Measurements from ENCODE around the gene SYCP2.

The SYCP2 gene

DNA sequence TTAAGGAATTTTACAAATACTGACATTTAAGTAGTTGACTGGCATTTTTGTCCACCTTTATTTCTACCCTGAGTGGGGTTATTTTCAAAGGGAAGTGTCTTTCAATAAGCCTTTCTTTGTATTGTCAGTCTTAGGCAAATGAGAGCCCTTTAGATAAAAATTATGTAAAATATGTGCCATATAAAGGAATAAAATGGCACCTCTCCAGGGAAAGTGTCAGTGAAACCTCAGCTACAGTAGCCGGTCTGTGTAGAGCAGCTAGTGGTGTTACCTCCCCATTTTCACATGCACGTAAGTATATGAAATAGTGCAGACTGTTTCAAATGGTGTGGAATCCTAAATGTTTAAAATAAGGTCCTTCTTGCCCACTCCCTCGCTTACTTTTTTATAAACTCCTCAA lies 11.7 kb upstream of the SYCP2 start:
- DNase-seq (ENCODE audit: low read depth), result no peak

DNA sequence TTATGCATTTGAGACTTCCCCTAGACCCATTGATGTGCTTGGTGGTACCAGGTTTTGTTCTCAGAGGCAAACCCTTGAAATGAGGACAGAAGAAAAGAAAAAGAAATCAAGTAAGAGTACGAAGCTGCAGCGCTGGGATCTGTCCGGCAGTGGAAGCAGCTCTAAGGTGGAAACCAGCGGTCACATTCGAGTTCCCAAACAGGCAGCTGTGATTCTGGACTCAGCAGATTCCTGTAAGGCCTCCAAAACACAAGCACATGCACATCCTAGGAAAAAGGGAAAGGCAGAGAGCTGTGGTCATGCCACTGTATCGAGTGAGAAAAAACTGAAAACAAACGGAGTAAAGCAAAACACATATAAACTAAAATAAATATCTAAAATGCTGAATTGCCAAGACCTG lies 11.3 kb upstream of the SYCP2 start:
- no peak for DNase-seq (ENCODE audit: low read depth)

DNA sequence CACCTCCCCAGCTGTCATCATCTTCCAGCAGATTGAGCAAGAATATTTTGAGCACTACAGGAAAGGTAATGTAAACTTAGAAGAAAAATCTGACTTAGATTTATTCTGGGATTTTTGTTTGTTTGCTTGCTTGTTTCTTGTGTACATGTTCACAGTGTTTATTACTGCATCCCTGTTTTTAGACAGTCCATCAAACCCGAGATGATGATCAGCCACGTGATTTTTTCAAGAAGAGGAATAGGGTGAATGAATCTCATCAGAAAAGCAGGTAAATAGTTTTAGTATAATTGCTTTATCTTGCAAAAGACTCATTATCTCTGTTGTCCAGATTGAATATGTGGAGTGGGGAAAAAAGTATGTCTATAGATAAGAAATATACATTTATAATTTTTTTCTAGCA lies 8.8 kb upstream of the SYCP2 start:
- DNase-seq (ENCODE audit: low read depth), result no peak

DNA sequence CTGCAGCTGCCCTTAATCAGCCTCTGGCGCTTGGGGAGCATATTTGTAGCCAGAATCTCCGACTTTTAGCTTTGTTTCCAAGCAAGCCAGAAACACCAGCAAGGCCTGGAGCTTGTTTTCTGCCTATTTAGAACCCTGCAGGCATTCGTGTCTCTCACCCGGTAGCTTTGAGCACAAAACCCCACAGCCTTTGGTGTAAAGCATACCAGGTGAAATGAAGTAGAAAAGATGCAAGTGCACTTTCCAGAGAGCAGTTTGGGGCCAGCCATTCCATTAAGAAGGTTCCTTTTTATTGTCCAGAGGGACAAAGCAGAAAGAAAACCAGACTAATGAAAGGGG lies 7.5 kb upstream of the SYCP2 start:
- no peak for DNase-seq (ENCODE audit: low read depth)

DNA sequence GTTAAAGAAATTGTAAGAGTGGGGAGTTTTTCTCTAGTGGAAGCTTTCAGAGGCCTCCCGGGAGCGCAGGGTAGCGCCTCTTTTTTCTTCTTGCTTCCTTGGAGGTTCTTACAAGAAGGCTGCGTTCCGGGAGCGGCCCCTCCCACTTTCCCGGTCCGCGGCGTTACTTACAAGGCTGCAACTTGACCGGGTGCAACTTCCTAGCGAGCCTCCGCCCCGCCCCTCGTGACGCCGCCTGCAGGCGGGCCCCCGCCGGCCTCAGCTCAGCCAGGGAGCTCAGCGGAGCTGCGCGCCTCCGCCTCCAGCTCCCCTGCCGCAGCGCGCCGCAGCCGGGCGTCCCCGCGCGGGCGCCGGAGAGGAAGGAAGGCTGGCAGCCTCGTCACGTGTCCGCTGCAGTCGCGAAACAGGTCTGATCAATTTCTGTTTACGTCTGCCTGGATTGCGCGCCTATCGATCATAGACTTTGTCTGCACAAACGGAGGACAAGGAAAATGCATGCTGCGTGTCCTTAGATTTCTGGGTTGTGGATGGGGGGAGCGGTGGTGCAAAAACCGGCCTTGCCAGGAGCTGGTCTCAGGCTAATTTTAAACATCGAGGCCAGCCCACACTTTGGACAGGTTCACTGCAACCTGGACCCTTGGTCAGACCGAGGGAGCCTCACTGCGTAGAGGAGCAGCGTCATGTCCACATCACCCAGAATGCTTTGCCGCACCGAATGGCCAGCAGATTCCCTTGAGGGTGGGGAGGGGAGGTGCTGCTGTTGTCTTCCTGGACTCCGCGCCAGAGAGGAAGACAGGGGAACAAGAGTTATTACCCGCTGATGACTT lies 6.9 kb upstream of the SYCP2 start, which contains the start of the genes FAM217B and PPP1R3D:
Gene FAM217B (plus strand): TSS at position 261 of the 827 bp plus-strand sequence. CDS start 3,555 bp downstream, outside the sequence.
Gene PPP1R3D (minus strand): TSS at position 177 of the 827 bp plus-strand sequence. CDS start 374 bp downstream, outside the sequence.
- peak; percentile 82 for DNase-seq (ENCODE audit: low read depth)

DNA sequence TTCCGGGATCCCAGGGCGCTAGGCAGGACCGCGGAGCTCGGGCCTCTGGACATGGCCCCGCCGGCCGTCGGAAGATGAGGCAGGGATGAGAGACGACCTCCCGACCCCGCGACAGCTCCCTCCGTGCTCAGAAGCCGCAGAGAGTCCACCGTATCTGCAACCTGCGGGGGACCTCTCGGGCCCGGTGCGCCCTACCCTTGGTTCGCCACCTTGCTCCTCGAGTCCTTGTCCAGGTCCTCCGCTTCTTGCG lies 6.4 kb upstream of the SYCP2 start:
- DNase-seq (ENCODE audit: low read depth), result no peak

DNA sequence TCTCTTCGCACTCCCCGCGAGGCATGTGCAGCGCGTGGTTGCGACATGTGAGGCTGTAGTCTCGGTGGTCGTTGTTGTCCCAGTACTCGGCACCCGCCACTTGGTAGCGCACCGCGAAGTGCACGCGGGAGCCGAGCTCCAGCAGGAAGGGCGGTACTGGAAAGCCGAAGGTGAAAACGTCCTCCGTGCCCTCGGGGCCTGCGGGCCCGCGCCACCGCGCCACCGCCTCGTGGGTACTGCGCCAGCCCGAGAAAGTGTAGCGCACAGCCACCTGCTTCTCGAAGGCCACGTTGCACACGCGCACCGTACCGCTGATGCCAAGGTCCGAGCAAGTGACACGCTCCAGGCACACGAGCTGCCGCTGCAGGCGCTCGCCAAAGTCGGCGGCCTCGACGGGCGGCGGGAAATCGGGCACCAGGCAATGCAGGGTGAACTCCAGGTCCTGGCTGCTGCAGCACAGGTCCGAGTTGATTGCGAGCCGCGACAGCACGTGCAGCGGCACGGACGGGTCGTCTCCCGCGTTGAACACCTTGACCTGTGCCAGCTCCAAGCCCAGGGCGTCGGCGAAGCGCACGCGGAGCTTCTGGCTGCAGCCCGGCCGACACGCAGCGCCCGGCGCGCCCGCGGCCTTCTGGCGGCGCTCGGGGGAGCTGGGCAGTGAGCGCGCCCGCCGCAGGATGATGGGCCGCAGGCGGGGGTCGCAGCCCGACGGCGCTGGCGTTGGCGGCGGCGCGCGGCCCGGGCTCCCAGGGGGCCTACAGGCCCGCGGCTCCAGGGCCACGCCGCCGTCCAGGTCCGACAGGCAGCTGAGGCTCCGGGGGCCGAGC lies 5.8 kb upstream of the SYCP2 start:
- no peak for DNase-seq (ENCODE audit: low read depth)

DNA sequence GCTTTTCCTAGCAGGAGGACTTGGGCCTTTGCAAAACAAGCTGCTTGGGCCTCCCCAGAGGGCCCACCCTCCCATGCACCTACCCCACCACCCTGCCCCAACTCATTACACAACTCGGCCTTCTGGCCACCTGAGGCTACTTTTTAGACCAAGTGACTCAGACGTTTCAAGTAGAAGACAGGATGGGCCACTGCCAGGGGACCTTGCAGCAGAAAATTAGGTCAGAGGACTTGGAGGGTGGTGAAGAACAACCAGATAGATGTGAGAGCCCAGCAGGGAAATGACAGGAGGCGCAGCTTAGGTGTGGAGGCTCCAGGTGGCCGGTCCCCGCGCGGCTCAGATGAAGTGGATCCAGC lies 5.2 kb upstream of the SYCP2 start:
- no peak for DNase-seq (ENCODE audit: low read depth)

DNA sequence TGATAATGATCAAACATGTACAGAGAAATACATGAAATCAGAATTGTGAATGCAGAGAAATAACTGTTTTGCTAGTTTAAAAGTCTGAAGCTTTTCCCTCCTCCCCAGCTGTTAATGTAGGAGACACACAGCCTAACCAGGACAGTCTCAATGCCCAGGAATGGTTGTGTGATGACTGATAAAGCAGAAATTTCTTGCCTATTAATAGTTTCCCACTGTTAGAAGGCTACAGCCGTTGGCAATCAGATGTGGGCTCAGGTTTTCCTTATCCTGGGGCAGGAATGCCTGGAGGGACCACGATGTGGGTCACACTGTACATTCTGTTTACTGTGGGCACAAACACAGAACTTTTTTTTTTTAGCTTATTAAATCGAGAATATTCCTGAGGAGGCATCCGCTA lies 4.8 kb upstream of the SYCP2 start:
- DNase-seq (ENCODE audit: low read depth), result no peak

DNA sequence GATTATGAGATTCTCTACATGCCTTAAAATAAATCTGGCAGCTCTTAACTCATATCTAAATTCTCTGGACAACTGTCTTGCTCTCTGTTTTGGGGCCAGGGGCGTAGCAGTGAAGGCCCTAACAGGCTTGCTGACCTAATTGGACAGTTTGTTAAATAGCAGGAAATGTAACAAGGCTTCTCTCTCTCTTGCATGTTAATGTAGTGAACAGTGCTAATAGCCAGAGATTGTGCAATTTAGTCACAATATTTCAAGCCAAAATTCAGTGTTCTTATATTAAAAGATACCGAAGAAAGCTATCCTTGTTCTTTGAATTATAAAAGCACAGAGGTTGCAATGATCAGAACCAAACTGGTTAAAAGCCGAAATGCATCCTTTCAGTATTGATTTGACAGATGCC lies 3.7 kb upstream of the SYCP2 start:
- no peak for DNase-seq (ENCODE audit: low read depth)

DNA sequence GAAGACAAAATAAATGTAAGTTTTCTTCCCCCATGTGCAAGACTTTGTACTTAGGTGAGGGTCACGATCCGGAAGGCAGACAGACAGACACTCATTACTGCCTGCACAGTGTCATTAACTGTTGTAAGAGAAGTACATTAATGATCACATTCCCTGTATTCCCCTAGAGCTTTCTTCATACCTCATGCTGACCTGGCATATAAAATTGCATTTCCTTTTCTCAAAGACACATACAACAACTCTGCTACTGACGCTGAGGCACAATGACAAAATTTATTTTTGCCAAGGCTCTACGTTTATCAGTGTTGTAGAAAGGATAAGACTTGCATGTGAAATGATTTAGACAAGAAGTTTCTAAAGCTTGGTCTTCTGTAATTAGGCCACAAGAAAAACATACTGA lies 3.0 kb upstream of the SYCP2 start:
- no peak for DNase-seq (ENCODE audit: low read depth)

DNA sequence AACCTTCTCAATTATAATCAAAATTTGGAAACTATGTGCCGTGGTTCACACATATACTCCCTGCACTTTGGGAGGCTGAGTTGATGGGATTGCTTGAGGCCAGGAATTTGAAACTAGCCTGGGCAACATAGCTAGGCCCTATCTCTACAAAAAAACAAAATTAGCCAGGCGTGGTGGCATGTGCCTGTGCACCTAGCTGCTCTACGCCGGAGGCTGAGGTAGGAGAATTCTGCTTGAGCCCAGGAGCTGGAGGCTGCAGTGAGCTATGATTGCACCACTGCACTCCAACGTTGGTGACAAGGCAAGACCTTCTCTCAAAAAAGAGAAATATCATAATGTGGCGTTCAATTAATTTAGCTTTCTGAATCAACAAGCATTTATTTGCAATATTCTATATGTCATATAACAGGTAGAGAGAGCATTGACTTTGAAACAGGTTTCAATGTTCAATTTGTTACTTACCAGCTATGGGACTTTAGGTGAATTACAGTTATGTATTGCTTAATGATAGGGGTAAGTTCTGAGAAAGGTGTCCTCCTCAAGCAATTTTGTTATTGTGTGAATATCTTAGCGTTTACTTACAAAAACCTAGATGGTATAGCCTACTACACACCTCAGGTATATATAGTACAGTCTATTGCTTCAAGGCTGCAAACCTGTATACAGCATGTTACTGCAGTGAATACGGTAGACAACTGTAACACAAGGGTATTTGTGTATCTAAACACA lies 2.2 kb upstream of the SYCP2 start:
- no peak for DNase-seq (ENCODE audit: low read depth)

DNA sequence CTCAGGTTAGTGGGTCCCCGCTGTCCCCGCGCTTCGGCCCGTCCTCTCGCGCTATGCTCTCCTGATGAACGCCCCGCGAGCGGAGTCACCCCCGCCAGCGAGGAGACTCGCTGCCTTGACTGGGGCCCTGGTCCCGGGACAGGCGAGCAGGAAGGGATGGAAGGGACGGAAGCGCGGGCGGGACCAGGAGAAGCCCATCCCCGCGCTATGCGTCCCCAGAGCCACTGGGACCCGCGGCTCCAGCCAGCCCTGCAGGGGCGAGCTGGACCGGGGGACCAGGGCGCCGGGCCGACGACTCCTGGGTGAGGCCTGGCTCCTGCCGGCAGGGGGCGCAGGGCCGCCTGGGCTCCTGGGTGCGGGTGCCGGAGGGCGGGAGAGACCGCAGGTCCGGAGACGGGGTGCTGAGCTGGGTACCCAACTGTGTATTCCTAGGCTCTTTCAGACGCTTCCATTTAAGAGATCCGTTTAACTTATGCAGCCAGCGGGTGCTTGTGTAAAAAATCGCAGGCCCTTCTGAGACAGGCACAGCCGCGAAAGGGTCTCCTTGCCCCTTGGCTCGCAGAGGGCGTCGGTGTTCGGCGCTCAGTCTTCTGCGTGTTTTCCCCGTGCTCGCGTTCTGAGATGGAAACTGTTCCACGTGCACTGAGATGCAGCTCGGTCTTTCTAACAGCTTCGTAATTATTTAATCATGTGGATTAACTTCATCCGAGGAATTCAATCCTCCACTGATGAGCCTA lies 580 bp upstream of the SYCP2 start:
- no peak for DNase-seq (ENCODE audit: low read depth)

DNA sequence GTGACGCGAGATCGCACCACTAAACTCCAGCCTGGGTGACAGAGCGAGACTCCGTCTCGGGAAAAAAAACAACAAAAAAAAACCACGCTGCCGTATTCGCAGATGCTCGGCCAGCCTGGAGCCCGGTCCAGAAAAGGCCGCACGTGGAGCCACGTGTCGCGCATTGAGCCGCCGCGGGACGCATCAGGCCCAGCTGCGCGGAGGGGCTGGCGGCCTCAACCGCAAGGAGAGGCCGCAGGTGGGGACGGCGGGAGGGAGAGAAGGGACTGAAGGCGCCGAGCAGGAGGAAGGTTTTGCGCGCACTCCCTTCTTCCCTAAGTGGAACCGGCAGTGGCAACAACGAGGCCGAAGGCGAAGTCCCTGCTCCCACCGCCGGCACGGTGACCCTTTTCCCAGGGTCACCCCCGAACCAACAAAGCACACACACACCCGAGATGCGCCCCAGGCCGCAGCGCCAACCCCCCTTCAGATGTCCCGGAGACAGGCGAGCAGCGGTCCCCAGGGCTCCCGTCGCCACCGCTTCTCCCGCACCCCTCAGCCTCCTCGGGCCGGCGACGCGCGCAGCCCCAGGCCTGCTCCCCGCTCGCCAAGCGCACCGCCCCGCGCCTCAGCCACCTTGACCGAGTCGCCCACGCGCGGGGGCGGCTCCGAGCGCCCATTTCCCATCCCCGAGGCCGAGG lies 681 bp downstream of the SYCP2 start:
- DNase-seq (ENCODE audit: low read depth), result no peak

DNA sequence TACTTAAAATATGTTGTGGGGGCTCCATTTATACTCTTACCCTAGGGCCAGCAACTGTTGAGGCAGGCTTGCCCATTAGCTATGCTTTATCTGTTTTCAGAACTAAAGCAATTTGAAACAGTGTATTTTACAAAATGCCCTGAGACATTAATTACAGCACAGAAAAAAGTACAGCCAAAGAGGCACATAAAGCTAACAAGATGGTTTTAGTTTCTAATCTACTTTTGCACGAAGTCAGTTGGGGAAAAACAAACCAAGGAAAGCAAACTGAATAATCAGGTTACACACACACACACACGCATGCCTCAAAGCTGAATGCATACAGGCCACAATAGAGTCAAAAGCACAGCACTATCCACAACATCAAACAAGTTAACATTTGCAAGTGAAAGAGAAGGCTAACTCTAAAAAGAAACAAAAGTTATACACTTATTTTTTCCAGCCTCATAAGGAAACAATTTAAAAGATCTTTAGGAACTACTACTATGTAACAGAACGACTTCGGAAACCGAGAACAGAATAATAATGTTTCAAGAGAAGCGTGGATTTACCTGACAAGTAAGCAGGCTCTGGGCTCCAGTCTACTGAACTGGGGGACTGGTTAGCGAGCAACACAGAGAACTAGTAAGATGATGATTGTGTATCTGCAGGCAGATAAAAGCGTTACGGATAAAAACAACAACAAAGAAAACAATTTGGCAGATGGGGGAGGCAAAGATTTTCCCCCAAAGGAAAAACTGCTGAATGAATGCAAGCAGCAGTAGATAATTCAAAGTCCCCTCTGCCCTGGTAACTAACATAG lies 1.7 kb downstream of the SYCP2 start:
- no peak for DNase-seq (ENCODE audit: low read depth)

DNA sequence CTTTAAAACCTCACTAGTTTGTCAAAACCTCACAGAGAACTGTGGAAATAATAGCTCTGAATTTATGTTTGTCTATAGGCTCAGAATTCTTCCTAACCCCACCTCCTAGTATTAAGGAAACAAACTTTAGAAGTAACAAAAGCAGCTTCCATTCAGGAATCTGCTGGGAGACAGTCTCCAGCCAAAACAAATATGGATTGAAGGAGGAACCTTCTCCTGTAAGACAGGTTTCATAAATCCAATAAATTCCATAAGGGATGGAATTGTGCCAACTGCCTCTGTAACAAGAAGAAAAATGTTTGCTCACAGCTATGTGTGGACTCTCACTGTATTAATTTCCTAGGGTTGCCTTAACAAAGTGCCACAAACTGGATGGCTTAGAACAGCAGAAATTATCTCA lies 7.5 kb downstream of the SYCP2 start:
- no peak for DNase-seq (ENCODE audit: low read depth)

DNA sequence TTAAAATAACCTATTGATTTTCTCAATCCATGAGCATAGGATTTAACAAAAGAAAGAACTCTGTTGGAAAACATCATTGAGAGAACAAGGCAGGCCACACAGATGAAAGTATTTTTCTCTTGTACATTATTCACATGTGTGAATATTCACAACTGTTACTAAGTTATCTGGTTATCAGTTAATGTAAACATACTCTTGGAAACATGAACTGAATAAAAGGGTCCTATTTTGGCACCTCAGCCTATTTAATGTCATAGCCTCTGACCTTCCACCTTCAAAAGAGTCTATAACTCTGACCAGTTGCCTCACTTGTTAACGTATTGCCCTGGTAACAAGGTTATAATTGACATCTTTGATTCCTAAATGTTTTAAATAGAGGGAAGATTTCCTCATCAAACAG lies 8.1 kb downstream of the SYCP2 start:
- DNase-seq (ENCODE audit: low read depth), result no peak

DNA sequence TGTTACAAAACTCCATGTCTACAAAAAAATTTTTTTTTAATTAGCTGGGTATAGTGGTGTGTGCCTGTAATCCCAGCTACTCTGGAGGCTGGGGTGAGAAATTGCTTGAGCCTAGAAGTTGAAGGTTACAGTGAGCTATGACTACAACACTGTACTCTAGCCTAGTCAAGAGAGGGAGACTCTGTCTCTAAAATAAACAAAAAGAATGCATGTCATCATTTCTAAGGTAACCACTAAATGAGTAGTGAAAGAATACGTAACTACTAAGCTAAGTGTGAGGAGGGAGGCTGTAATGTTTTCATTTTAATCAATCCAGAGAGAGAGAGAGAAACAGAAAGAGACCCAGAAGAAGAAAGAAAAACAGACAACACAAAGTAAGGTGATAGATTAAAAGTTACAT lies 9.9 kb downstream of the SYCP2 start:
- no peak for DNase-seq (ENCODE audit: low read depth)

DNA sequence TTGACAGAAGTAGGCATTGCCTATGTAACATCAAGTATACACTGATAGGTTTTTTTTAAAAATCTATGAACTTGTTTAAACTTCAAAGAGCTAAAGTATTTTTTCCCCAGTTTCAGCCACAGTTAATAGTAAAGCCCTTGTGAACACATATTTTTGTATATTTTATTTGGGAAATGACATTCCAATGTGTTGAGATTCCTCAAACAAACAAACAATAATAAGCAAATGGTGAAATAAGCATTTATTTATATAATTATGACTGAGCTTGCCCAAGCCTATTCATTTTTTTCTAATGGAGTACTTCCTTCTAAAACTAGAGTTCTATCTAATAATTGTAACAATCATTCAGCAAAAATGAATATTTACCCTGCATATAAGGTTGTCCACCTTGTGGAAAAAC lies 12.5 kb downstream of the SYCP2 start:
- no peak for DNase-seq (ENCODE audit: low read depth)

DNA sequence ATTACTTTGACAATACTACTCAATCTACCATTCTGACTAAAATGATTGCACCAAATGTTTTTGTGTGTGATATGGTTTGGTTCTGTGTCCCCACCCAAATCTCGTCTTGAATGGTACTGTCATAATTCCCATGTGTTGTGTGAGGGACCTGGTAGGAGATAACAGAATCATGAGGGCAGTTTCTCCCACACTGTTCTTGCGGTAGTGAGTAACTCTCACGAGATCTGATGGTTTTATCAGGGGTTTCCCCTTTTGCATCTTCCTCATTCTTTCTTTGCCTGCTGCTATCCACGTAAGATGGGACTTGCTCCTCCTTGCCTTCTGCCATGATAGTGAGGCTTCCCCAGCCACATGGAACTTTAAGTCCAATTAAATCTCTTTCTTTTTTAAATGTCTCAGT lies 20.8 kb downstream of the SYCP2 start:
- DNase-seq (ENCODE audit: low read depth), result no peak

DNA sequence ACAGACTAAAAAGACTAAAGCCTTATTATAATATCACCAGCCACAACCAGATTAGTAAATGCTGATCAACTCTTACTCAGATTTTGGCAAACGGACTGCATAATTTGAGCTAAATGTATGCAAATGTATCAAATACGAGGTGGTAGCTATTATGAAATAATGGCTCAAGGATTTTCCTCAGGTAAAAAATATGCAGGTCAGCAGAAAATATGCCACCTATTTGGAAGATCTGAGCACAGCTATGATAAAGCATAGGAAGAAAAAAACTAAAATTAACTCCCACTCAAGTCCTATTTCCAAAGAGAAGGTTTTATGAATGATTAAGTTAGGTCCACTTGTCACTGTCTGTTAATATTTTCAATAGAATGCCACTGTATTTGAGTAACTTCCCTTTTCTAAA lies 22.4 kb downstream of the SYCP2 start:
- DNase-seq (ENCODE audit: low read depth), result no peak

Data from HS-5 (cell line).